Lung (tissue), 12 donors: ENCODE results near the gene CPT1B. TPM values are rescaled to one million over a fixed set of nuclear protein-coding genes. Genes with fewer than 3 reads are reported as not detected.

Experiments
- ATAC-seq: fragments of 200-7000 bp; cut with Tn5 transposase; one replicate; pipeline ENCODE4 v1.9.1; 2020; ENCODE audit warnings: moderate number of reproducible peaks; ENCODE audit not compliant: insufficient read depth, low FRiP score
- DNase-seq, 3 donors: peaks; one replicate each; pipeline ENCODE4 v3.0.0-alpha.2; 2013 to 2017
- H3K27ac ChIP-seq, 2 donors: one replicate each; pipeline ENCODE4 v1.5.1; 2013; ENCODE audit warnings: mild to moderate bottlenecking in 2 of 2, moderate library complexity in 2 of 2, control low read depth in 1 of 2, inconsistent platforms in 1 of 2, low read depth in 1 of 2, low read length in 1 of 2
- H3K27me3 ChIP-seq, 3 donors: one replicate each; pipeline ENCODE4 v1.5.1; 2013; ENCODE audit warnings: low read length in 2 of 3; ENCODE audit not compliant: control insufficient read depth in 3 of 3, insufficient read depth in 3 of 3
- H3K36me3 ChIP-seq, 4 donors: one replicate each; pipeline ENCODE4 v1.5.1; 2013; ENCODE audit warnings: low read length in 4 of 4, mild to moderate bottlenecking in 1 of 4, moderate library complexity in 1 of 4; ENCODE audit not compliant: control insufficient read depth in 4 of 4, insufficient read depth in 4 of 4
- H3K4me1 ChIP-seq, 5 donors: one replicate each; pipeline ENCODE4 v1.5.1; 2013; ENCODE audit warnings: low read length in 5 of 5, mild to moderate bottlenecking in 2 of 5, moderate library complexity in 1 of 5; ENCODE audit not compliant: control insufficient read depth in 5 of 5, insufficient read depth in 5 of 5
- H3K4me3 ChIP-seq: one replicate; pipeline ENCODE4 v1.5.1; 2013; ENCODE audit warnings: mild to moderate bottlenecking, control low read depth, moderate library complexity
- H3K9ac ChIP-seq, 2 donors: one replicate each; pipeline ENCODE4 v1.5.1; 2013; ENCODE audit warnings: low read length in 2 of 2, control low read depth in 1 of 2; ENCODE audit not compliant: insufficient read depth in 1 of 2
- H3K9me3 ChIP-seq, 4 donors: one replicate each; pipeline ENCODE4 v1.5.1; 2013; ENCODE audit warnings: low read length in 3 of 4, mild to moderate bottlenecking in 1 of 4, moderate library complexity in 1 of 4; ENCODE audit not compliant: control insufficient read depth in 4 of 4, insufficient read depth in 3 of 4
- WGBS, 2 donors: extraction: QIAGEN DNeasy Blood & Tissue Kit; methylation state at CpG; one replicate each; pipeline ENCODE4 v1.1.7; 2013; 5-methylcytosine and 5-hydroxymethylcytosine counted together
- polyA plus RNA-seq, 2 donors: library from polyadenylated mRNA; stranded (reverse); fragments of 200-250 nt; gene quantifications; one replicate each; pipeline ENCODE4 v1.2.1, GENCODE V29; 2013
- total RNA-seq, 2 donors: library from RNA; depleted of rRNA in 1 of 2; stranded (reverse); fragments of >200 nt in 1 of 2; gene quantifications; one replicate each; pipeline ENCODE4 v1.2.1, GENCODE V29; 2014 to 2021
- TF ChIP-seq, protein P1 (sequence below): IDR thresholded peaks from 2 replicates; pipeline ENCODE4 v1.5.1; 2012; ENCODE audit warnings: mild to moderate bottlenecking; ENCODE audit errors: control extremely low read depth, extremely low read depth
- donor health status: control.
- donor health status: control.
- donor health status: Bipolar disorder and iron deficiency.
- donor health status: healthy.
- donor health status: DM: yes; HTN: yes; CAD: no.

CPT1B gene
- total and polyA plus RNA-seq, 4 donors = 5.7 to 21.2 (median 13.2) TPM

DNA sequence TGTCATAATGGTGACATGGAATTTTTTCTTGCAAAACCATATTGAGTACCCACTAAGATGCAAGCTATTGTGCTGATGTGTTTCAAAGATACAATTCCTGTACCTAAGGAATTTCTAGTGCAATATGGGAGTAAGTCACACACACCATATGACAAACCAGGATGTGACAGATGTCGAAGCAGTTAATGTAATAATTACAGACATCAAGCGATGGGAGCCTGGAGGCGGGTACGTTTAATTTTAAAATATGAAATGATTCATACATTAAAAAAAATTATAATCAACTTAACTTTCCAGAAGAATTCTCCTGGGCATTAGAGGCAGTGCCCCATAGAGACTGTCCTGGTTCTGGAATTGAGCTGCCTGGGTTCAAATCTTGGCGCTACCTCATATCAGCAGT, 21.5 kb downstream of the CPT1B start:
- H3K27ac ChIP-seq = no peak overlapping the region
- no peaks in the 10 kb centered on the region for H3K36me3 ChIP-seq
- H3K9me3 ChIP-seq = no peaks in the 10 kb centered on the region
- ATAC-seq (no peak), DNase-seq (no peak)
- no peaks in the 10 kb centered on the region for H3K4me1 ChIP-seq
- whole genome bisulfite sequencing, 2 donors = 87 to 91% methylated on average over 5 of the region's 5 CpGs
- H3K9ac ChIP-seq = no peak overlapping the region
- TF ChIP-seq, protein P1, sequence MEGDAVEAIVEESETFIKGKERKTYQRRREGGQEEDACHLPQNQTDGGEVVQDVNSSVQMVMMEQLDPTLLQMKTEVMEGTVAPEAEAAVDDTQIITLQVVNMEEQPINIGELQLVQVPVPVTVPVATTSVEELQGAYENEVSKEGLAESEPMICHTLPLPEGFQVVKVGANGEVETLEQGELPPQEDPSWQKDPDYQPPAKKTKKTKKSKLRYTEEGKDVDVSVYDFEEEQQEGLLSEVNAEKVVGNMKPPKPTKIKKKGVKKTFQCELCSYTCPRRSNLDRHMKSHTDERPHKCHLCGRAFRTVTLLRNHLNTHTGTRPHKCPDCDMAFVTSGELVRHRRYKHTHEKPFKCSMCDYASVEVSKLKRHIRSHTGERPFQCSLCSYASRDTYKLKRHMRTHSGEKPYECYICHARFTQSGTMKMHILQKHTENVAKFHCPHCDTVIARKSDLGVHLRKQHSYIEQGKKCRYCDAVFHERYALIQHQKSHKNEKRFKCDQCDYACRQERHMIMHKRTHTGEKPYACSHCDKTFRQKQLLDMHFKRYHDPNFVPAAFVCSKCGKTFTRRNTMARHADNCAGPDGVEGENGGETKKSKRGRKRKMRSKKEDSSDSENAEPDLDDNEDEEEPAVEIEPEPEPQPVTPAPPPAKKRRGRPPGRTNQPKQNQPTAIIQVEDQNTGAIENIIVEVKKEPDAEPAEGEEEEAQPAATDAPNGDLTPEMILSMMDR = no peak
- H3K27me3 ChIP-seq = peaks cover 0 to 16% (median 2%) of the 10 kb centered on the region in 3 donors
- no peak overlapping the region for H3K4me3 ChIP-seq

DNA sequence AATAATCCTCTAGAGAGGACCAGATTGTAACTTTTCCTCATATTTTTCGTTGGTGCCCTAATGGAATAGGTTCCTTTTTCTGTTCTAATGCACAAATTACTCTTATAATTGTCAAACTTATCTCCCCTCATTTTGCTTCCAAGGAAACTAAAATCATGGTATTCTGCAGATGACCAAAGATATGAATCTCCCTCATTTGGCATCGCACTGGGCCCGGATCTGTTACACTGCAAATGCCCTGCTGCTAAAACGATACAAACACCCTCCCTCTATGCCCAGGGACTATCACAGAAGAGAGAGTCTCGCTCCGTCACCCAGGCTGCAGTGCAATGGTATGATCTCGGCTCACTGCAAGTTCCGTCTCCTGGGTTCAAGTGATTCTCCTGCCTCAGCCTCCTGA, 24.9 kb downstream of the CPT1B start:
- Histone ChIP-seq H3K4me1 (peaks cover 0 to 7% (median 0%) of the 10 kb centered on the region in 5 donors), H3K9me3 (no peaks in the 10 kb centered on the region), H3K4me3 (no peak overlapping the region), H3K27me3 (peaks cover 1 to 31% (median 16%) of the 10 kb centered on the region in 3 donors), H3K27ac (no peak overlapping the region), H3K36me3 (no peaks in the 10 kb centered on the region), H3K9ac (no peak overlapping the region)
- WGBS, 2 donors = 78 to 94% methylated on average over 8 of the region's 8 CpGs
- DNase-seq (no peak), ATAC-seq (no peak)
- TF ChIP-seq, protein P1 = no peak

DNA sequence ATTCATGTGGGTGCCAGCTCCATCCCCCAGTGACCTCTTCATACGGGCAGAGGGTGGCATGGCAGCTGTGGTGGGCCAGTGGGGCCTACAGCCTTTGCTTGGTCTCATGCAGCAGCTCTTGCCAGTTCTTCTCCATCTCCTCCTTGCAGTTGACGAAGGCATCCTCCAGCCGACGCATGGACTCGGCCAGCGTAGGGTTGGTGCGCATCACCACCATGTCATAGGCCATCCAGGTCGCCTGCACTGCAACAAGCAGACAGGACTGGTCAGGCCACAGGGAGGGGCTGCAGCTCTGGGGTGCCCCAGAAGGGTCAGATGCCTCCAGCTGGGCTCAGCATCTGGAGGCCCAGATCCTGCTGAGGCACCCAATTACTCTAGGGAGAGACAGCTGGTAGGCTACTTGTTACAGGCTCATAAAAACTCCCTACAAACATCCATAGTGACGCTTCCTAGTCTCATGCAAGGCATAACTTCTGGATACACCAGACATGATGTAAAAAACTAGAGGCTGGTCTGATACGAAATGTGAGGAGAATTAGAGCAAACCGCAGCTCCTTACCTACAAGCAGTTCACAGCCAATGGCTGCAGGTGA, 27.0 kb downstream of the CPT1B start:
- ATAC-seq (no peak), DNase-seq (no peak)
- Histone ChIP-seq H3K27ac (no peak overlapping the region), H3K9ac (no peak overlapping the region), H3K27me3 (peaks cover 4 to 35% (median 19%) of the 10 kb centered on the region in 3 donors), H3K9me3 (no peaks in the 10 kb centered on the region), H3K4me1 (peaks cover 0 to 11% (median 0%) of the 10 kb centered on the region in 5 donors), H3K4me3 (no peak overlapping the region), H3K36me3 (no peaks in the 10 kb centered on the region)
- WGBS, 2 donors = 96 to 97% methylated on average over 11 of the region's 11 CpGs
- TF ChIP-seq, protein P1 = no peak

DNA sequence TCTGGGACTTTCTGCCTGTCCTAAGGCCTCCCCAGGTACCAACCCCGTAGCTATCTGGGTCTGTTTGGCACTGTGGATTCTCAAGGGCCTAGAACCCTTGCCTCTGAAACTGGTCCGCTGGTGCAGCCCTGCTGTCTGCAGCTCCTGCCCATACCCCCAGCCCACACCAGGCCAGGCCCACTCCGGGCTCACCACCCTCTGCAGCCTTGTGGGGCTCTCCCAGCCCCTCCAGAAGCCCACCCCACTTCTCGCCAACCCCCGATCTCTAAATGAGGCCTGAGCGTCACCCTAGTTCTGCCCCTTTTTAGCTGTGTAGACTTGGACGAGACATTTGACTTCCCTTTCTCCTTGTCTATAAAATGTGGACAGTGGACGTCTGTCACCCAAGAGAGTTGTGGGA, 27.8 kb downstream of the CPT1B start:
- Histone ChIP-seq H3K27ac (no peak overlapping the region), H3K4me1 (peaks cover 0 to 11% (median 0%) of the 10 kb centered on the region in 5 donors), H3K9me3 (no peaks in the 10 kb centered on the region), H3K36me3 (no peaks in the 10 kb centered on the region), H3K27me3 (peaks cover 4 to 43% (median 23%) of the 10 kb centered on the region in 3 donors), H3K9ac (no peak overlapping the region), H3K4me3 (no peak overlapping the region)
- 93 to 94% methylated on average over 8 of the region's 8 CpGs for WGBS, 2 donors
- TF ChIP-seq, protein P1 = no peak
- ATAC-seq (no peak), DNase-seq (no peak)
